MM.1S (cell line): Measurements from ENCODE around the gene ADAMTSL1.

Experiments used
- EZH2 ChIP-seq: fragments of 300-600 bp; sonication (generic); optimal IDR thresholded peaks from 2 replicates; pipeline ENCODE3; 2017; ENCODE audit warnings: low read depth, mild to moderate bottlenecking, antibody characterized with exemption, low read length, mixed read lengths
- EZH2phosphoT487 ChIP-seq: fragments of 300-600 bp; sonication (generic); IDR thresholded peaks from 2 replicates; pipeline ENCODE4 v1.6.1; 2018; ENCODE audit warnings: antibody characterized with exemption, low read length
- TF ChIP-seq, protein P1 (sequence below): fragments of 300-600 bp; sonication (generic); IDR thresholded peaks from 2 replicates; pipeline ENCODE4 v1.5.1; 2016; ENCODE audit warnings: antibody characterized with exemption, low read length, mixed read lengths

DNA sequence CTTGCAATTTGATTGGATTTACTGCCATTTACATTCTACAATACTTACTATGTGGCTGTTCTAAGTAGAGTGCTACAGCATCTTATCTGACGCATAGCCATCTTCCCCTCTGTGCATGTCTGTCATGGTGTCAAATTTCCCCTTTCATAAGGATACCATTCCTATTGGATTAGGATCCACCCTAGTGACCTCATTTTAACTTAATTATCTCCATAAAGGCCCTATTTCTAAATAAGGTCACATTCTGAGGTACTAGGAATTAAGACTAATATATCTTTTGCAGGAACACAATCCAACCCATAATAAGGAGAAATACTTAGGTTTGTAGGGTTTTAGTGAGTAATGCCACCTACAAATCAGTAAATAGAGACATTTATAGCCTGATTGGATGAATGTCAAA lies 268.0 kb downstream of the ADAMTSL1 start:
- TF ChIP-seq, protein P1, sequence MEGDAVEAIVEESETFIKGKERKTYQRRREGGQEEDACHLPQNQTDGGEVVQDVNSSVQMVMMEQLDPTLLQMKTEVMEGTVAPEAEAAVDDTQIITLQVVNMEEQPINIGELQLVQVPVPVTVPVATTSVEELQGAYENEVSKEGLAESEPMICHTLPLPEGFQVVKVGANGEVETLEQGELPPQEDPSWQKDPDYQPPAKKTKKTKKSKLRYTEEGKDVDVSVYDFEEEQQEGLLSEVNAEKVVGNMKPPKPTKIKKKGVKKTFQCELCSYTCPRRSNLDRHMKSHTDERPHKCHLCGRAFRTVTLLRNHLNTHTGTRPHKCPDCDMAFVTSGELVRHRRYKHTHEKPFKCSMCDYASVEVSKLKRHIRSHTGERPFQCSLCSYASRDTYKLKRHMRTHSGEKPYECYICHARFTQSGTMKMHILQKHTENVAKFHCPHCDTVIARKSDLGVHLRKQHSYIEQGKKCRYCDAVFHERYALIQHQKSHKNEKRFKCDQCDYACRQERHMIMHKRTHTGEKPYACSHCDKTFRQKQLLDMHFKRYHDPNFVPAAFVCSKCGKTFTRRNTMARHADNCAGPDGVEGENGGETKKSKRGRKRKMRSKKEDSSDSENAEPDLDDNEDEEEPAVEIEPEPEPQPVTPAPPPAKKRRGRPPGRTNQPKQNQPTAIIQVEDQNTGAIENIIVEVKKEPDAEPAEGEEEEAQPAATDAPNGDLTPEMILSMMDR = no peak
- no peak for TF ChIP-seq EZH2phosphoT487
- TF ChIP-seq EZH2 = no peak
